ENCODE measurements around the gene VTCN1.
"Not testable (repeated sequence)": the region's sequence is repeated elsewhere in the genome, so short reads cannot be mapped to it uniquely, and the experiment has no call there.

The VTCN1 gene

GRCh38 chr1:117119144-117119543 lies 91.6 kb downstream of the VTCN1 start:
- H3K4me3 Mint-ChIP-seq; intact Hi-C loops (cut with micrococcal nuclease); H3K36me3 Mint-ChIP-seq (ENCODE audit: low read depth); H3K27ac Mint-ChIP-seq; H3K4me1 Mint-ChIP-seq (ENCODE audit: low read depth); H3K9me3 Mint-ChIP-seq: not testable (repeated sequence)
- H3K27me3 Mint-ChIP-seq, result peaks cover 13% of the 10 kb centered on the region

DNA sequence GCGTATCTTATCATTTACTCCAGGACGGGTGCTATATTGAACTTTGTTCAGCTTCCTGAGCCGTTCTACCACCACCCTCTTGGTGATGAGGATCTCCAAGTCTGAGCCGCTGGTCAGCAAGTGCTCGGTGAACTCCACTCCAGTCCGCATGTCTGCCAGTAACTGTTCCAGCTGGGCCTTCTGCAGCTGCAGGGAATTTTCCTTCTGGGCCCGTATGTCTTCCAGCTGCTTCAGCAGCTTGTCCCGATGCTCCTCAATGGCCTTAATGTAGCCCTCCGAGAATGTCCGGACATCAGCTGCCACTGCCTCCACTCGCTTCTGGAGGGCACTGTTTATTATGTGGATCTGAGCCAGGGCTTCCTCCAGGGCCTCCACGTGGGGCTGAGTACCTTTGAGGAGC lies 92.6 kb downstream of the VTCN1 start:
- Mint-ChIP-seq H3K27ac (no peak overlapping the region), H3K4me1 (ENCODE audit: low read depth) (peaks cover 9% of the 10 kb centered on the region), H3K36me3 (ENCODE audit: low read depth) (no peaks in the 10 kb centered on the region), H3K9me3 (no peaks in the 10 kb centered on the region), H3K27me3 (peaks cover 13% of the 10 kb centered on the region), H3K4me3 (no peak overlapping the region)
- intact Hi-C loops (cut with micrococcal nuclease), result no loop called here

GRCh38 chr1:117117697-117118096 lies 93.0 kb downstream of the VTCN1 start:
- no peaks in the 10 kb centered on the region for H3K9me3 Mint-ChIP-seq
- intact Hi-C loops (cut with micrococcal nuclease), result no loop called here
- no peak overlapping the region for H3K4me3 Mint-ChIP-seq
- no peaks in the 10 kb centered on the region for H3K36me3 Mint-ChIP-seq (ENCODE audit: low read depth)
- H3K4me1 Mint-ChIP-seq (ENCODE audit: low read depth), result peaks cover 9% of the 10 kb centered on the region
- no peak overlapping the region for H3K27ac Mint-ChIP-seq
- H3K27me3 Mint-ChIP-seq, result peaks cover 12% of the 10 kb centered on the region

DNA sequence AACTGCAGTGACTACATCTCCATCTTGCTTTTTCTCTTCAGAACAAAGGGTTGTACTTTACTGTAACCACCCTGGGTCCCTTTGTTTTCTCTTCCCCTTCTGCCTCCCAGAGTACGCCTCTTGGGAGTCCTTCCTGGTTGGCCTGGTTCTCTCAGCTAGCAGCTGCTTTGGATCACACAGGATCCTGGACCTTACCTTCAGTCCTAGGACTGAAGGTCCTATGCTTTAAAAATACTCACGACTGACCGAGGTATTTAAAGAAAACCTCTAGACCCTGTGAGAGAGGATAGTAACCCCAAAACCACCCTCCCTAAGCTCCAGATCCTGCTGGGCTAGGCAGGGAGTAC lies 94.0 kb downstream of the VTCN1 start:
- no peaks in the 10 kb centered on the region for H3K36me3 Mint-ChIP-seq (ENCODE audit: low read depth)
- H3K9me3 Mint-ChIP-seq, result no peaks in the 10 kb centered on the region
- H3K4me3 Mint-ChIP-seq, result no peak overlapping the region
- no peak overlapping the region for H3K27ac Mint-ChIP-seq
- peaks cover 9% of the 10 kb centered on the region for H3K4me1 Mint-ChIP-seq (ENCODE audit: low read depth)
- H3K27me3 Mint-ChIP-seq, result peaks cover 5% of the 10 kb centered on the region
- intact Hi-C loops (cut with micrococcal nuclease), result no loop called here

DNA sequence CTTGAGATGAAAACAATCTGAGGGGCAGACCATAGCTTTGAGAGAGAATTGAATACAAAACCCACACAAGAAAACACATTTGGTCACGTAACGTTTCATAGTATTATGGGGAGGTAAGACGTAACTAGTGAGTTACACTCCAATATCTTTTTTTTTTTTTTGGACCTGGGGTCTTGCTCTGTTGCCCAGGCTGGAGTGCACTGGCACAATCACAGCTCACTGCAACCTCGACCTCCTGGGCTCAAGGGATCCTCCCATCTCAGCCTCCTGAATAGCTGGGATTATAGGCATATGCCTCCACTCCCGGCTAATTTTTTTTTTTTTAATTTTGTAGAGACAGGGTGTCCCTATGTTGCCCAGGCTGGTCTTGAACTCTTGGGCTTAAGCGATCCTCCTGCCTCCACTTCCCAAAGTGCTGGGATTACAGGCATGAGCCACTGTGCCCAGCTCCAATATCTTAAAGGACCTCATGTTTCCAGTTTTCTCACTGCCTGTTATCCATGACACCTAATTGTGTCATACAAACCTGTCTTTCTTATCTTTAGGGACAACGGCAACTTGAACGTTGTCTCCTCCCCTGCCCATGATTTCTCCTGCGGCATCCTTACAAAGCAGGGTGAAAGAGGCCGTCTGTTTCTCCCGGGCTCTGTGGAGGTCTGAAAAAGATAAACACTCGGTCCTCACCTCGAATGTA lies 94.5 kb downstream of the VTCN1 start:
- no peak overlapping the region for H3K27ac Mint-ChIP-seq

GRCh38 chr1:117114877-117115276 lies 95.8 kb downstream of the VTCN1 start:
- intact Hi-C loops (cut with micrococcal nuclease), result no loop called here
- no peaks in the 10 kb centered on the region for H3K27me3 Mint-ChIP-seq
- H3K36me3 Mint-ChIP-seq (ENCODE audit: low read depth), result no peaks in the 10 kb centered on the region
- H3K27ac Mint-ChIP-seq, result no peak overlapping the region
- no peaks in the 10 kb centered on the region for H3K4me1 Mint-ChIP-seq (ENCODE audit: low read depth)
- H3K4me3 Mint-ChIP-seq, result no peak overlapping the region
- H3K9me3 Mint-ChIP-seq, result no peaks in the 10 kb centered on the region

More for the DNA sequence above, 94.5 kb downstream of the VTCN1 start:
- H3K27me3 Mint-ChIP-seq, result peaks cover 5% of the 10 kb centered on the region
- intact Hi-C loops (cut with micrococcal nuclease), result no loop called here
- H3K4me1 Mint-ChIP-seq (ENCODE audit: low read depth), result peaks cover 8% of the 10 kb centered on the region
- H3K9me3 Mint-ChIP-seq, result no peaks in the 10 kb centered on the region
- no peak overlapping the region for H3K4me3 Mint-ChIP-seq
- H3K36me3 Mint-ChIP-seq (ENCODE audit: low read depth), result no peaks in the 10 kb centered on the region

DNA sequence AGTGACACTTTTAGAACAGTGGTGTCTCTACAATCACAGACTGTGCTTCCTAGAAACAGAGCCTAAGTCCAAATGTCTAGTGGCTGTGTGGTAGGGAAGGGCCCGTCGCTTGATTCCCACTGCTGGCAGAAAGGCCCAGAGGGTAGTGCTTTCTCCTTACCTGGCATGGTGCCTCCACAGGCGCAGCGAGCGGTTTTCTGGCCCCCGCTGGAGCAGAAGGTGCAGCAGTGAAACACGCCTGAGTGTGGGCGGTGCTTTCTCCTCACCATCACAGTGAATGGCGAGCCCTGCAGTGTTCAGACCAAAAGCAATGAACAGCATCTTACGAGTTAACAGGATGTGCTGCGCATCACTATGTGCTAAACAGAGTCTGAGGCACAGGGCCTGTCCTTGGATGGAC lies 97.5 kb downstream of the VTCN1 start:
- Mint-ChIP-seq H3K4me3 (no peak overlapping the region), H3K27ac (no peak overlapping the region), H3K4me1 (ENCODE audit: low read depth) (peaks cover 4% of the 10 kb centered on the region), H3K27me3 (no peaks in the 10 kb centered on the region), H3K9me3 (no peaks in the 10 kb centered on the region), H3K36me3 (ENCODE audit: low read depth) (no peaks in the 10 kb centered on the region)
- intact Hi-C loops (cut with micrococcal nuclease), result no loop called here

DNA sequence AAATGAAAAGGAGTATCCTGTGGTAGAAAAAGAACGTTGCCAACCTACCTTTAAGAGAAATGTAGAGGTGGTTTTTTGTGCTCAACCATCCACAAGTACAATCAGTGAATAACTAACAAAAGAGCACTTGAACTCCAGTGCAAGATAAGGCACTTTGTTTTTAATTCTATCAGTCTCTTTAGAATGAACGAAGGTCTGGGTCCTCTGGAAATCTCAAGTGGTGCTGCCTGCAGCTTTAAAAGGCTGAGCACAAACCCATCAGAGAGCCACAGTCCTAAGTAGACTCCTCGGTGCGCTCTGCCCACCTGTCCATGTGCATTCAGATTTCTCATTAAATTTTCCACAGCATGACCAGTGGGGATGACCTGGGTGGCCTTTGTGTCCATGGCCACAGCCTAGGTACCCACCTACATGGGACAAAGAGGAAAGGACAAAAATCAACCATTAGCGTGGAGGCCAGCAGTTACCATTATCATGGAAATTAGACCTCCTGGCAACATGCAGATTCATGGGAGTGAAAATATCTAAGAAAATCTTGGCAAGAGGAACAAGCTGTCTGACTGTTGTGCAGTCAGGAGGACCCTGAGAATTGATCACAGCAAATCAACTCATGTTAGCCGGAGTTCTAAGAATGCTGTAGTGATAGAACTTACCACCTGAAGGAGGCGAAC lies 98.5 kb downstream of the VTCN1 start:
- Mint-ChIP-seq H3K9me3 (no peaks in the 10 kb centered on the region), H3K4me1 (ENCODE audit: low read depth) (peaks cover 6% of the 10 kb centered on the region), H3K4me3 (no peak overlapping the region), H3K36me3 (ENCODE audit: low read depth) (peaks cover 1% of the 10 kb centered on the region), H3K27ac (no peak overlapping the region), H3K27me3 (no peaks in the 10 kb centered on the region)
- intact Hi-C loops (cut with micrococcal nuclease), result no loop called here

- H3K27ac Mint-ChIP-seq, result no peak overlapping the region
- H3K9me3 Mint-ChIP-seq, result no peaks in the 10 kb centered on the region
- intact Hi-C loops (cut with micrococcal nuclease), result no loop called here
Observed at GRCh38 chr1:117110774-117111173, 100.0 kb downstream of the VTCN1 start.

GRCh38 chr1:117107364-117107763 lies 103.4 kb downstream of the VTCN1 start:
- intact Hi-C loops (cut with micrococcal nuclease), result no loop called here
- no peak overlapping the region for H3K27ac Mint-ChIP-seq
- H3K9me3 Mint-ChIP-seq, result no peaks in the 10 kb centered on the region
- H3K27me3 Mint-ChIP-seq, result no peaks in the 10 kb centered on the region
- H3K4me1 Mint-ChIP-seq (ENCODE audit: low read depth), result peaks cover 6% of the 10 kb centered on the region
- H3K4me3 Mint-ChIP-seq, result no peak overlapping the region
- H3K36me3 Mint-ChIP-seq (ENCODE audit: low read depth), result peaks cover 29% of the 10 kb centered on the region

More at GRCh38 chr1:117110774-117111173, 100.0 kb downstream of the VTCN1 start:
- Mint-ChIP-seq H3K4me1 (ENCODE audit: low read depth) (peaks cover 6% of the 10 kb centered on the region), H3K27me3 (no peaks in the 10 kb centered on the region), H3K36me3 (ENCODE audit: low read depth) (peaks cover 12% of the 10 kb centered on the region), H3K4me3 (no peak overlapping the region)

DNA sequence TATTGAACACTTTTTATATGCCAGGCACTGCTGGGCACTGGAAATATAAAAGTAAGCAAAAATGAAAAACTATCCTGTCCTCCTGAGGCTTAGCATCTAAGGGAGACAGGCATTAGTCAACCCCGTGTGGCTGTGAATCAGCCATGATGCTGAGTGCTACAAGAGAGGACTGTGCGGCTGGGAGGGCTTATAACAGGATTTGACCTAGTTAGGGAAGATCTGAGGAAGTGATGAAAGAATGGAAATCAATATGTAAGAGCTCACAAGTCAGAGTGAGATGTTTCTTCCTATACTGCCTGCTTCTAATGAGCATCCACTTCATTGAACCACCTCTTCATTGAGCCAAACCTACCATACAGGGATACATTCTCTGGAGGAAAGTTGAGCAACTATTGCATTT lies 104.2 kb downstream of the VTCN1 start:
- Mint-ChIP-seq H3K9me3 (no peaks in the 10 kb centered on the region), H3K27me3 (no peaks in the 10 kb centered on the region), H3K4me1 (ENCODE audit: low read depth) (peaks cover 6% of the 10 kb centered on the region), H3K4me3 (no peak overlapping the region), H3K27ac (no peak overlapping the region), H3K36me3 (ENCODE audit: low read depth) (peaks cover 38% of the 10 kb centered on the region)
- intact Hi-C loops (cut with micrococcal nuclease), result no loop called here

- Mint-ChIP-seq H3K36me3 (ENCODE audit: low read depth) (peaks cover 46% of the 10 kb centered on the region), H3K27ac (no peak overlapping the region), H3K4me1 (ENCODE audit: low read depth) (peaks cover 6% of the 10 kb centered on the region), H3K9me3 (no peaks in the 10 kb centered on the region), H3K27me3 (no peaks in the 10 kb centered on the region), H3K4me3 (no peak overlapping the region)
- intact Hi-C loops (cut with micrococcal nuclease), result no loop called here
Observed at GRCh38 chr1:117105722-117106121, 105.0 kb downstream of the VTCN1 start.

GRCh38 chr1:117104986-117105385 lies 105.7 kb downstream of the VTCN1 start:
- no peaks in the 10 kb centered on the region for H3K9me3 Mint-ChIP-seq
- peaks cover 53% of the 10 kb centered on the region for H3K36me3 Mint-ChIP-seq (ENCODE audit: low read depth)
- intact Hi-C loops (cut with micrococcal nuclease), result no loop called here
- peaks cover 6% of the 10 kb centered on the region for H3K4me1 Mint-ChIP-seq (ENCODE audit: low read depth)
- no peak overlapping the region for H3K27ac Mint-ChIP-seq
- H3K4me3 Mint-ChIP-seq, result no peak overlapping the region
- H3K27me3 Mint-ChIP-seq, result no peaks in the 10 kb centered on the region

DNA sequence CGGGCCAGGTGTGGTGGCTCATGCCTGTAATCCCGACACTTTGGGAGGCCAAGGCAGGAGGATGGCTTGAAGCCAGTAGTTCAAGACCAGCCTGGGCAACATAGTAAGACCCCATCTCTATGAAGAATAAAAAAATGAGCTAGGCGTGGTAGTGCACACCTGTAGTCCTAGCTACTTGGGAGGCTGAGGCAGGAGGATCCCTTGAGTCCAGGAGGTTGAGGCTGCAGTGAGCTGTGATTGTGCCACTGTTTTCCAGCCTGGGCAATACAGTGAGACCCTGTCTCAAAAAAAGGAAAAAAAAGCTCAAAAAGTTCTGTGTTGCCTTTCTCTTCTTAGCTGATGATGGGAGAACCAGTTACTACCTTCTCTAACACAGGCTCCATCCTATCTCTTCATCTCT lies 108.9 kb downstream of the VTCN1 start:
- intact Hi-C loops (cut with micrococcal nuclease); H3K27ac Mint-ChIP-seq; H3K9me3 Mint-ChIP-seq; H3K4me3 Mint-ChIP-seq; H3K4me1 Mint-ChIP-seq (ENCODE audit: low read depth); H3K27me3 Mint-ChIP-seq: not testable (repeated sequence)
- peaks cover 77% of the 10 kb centered on the region for H3K36me3 Mint-ChIP-seq (ENCODE audit: low read depth)

- H3K27ac Mint-ChIP-seq, result no peak overlapping the region
- intact Hi-C loops (cut with micrococcal nuclease), result no loop called here
Observed at GRCh38 chr1:117101334-117101733, 109.4 kb downstream of the VTCN1 start.

More at GRCh38 chr1:117101334-117101733, 109.4 kb downstream of the VTCN1 start:
- Mint-ChIP-seq H3K4me3 (no peak overlapping the region), H3K4me1 (ENCODE audit: low read depth) (no peaks in the 10 kb centered on the region), H3K36me3 (ENCODE audit: low read depth) (peaks cover 77% of the 10 kb centered on the region), H3K27me3 (no peaks in the 10 kb centered on the region), H3K9me3 (no peaks in the 10 kb centered on the region)

All from dendritic cell treated with granulocyte-macrophage colony-stimulating factor and Interleukin-4, amounts not matched to agents 40 ng/mL and 50 ng/mL, for 4 days (primary cell).